Left renal pelvis (tissue), 4 donors: ENCODE data around the gene RHO. TPM values are rescaled to one million over a fixed set of nuclear protein-coding genes. Genes with fewer than 3 reads are reported as not detected.

Experiments
- DNase-seq, 4 donors: peaks; one replicate each; pipeline ENCODE4 v3.0.0-alpha.2; 2013; ENCODE audit warnings: low read depth in 4 of 4, low spot score in 3 of 4
- polyA plus RNA-seq, 4 donors: library from polyadenylated mRNA; unstranded; fragments of 120-200 nt; gene quantifications; one replicate each; pipeline ENCODE4 v1.2.1, GENCODE V29; 2013; ENCODE audit not compliant: insufficient read length in 4 of 4

RHO gene
- polyA plus RNA-seq, 4 donors: 0.09 to 0.14 TPM; not detected in 2

- no peak for DNase-seq
Observed at GRCh38 chr3:129557548-129557894, 29.1 kb downstream of the RHO start.

DNA sequence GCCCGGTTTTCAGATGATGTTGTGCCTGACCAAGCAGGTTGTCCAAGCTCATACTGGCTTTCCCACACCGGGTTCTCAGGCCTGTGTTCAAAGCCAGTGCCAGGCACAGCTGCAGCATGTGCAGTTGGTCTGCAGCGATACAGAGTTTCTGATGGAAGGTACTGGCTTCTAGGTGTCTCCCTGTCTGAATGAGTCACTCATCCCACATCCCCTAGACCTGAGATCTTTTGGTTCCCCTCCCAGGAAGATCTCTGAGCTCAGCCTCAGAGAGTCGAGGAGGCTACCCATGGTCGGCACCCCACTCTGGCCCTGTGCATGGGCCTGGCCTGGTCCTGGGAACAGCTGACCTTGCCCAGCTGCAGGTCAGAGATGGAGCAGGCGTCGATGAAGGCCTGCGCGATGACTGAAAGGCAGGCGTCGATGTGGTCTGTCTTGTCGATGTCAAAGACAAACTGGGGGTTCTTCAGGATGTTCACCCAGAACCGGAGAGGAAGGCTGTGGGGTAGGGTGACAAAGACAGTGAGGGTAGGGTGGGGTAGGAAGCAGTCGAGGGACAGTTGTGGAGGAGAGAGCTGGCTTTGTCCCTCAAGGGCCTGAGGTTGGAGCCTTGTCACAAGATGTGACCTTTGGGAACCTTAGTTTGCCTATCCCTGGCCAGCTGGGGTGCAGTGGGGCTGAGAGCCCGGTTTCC, 29.8 kb downstream of the RHO start:
- DNase-seq: no peak

- DNase-seq: no peak
Observed at GRCh38 chr3:129558772-129559564, 30.5 kb downstream of the RHO start.

DNA sequence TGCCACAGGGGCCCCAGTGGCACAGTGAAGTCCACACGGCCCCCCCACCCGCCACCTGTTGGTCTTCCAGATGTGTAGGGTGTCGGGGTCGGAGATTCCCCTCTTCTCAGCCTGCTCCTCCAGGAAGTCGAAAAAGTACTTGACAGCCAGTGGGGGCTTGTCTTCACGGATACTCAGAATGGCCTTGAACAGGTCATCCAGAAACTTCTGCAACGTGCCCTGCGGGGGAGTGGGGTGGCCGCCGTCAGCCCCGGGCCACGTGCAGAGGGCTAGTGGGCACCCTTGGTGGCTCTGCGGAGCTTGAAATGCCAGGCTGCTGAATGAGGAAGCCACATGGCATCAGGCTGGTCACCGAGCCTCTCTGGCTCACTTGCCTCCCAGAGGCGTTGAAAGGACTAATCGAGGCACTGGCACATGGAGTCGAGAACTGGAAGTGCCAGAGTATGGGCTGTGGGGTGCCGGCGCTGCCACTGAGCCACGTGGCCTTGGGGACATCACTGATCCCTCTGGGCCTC, 31.2 kb downstream of the RHO start:
- no peak for DNase-seq

GRCh38 chr3:129560269-129560787, 31.9 kb downstream of the RHO start:
- DNase-seq: no peak

- peak; percentile 30 to 38 (median 37) for DNase-seq
Observed at GRCh38 chr3:129560911-129561594, 32.6 kb downstream of the RHO start.

- DNase-seq: no peak
Observed at GRCh38 chr3:129561619-129562248, 33.3 kb downstream of the RHO start.

DNA sequence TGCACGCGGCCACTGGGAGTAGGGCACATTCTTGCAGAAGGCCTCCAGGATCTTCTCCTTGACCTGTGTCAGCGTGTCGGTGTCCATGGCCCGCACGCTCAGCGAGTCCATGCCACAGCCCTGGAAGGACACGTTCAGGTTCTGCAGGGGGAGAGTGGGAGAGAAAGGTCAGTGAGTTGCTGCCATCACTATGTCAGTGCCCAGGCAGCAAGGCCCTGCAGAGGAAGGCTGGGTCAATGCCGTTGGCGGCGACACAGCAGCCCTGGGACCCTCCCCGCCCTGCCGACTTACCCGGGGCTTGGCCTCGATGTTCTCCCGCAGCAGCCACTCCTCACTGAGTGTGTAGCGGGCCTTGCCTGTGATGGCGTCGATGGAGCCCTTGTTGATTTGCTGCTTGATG, 34.4 kb downstream of the RHO start:
- DNase-seq: no peak

GRCh38 chr3:129563332-129563731, 34.9 kb downstream of the RHO start:
- no peak for DNase-seq

GRCh38 chr3:129563850-129564535, 35.6 kb downstream of the RHO start:
- no peak for DNase-seq

GRCh38 chr3:129564981-129565644, 36.7 kb downstream of the RHO start:
- DNase-seq: no peak

- no peak for DNase-seq
Observed at GRCh38 chr3:129565902-129566301, 37.5 kb downstream of the RHO start.

- DNase-seq: no peak
Observed at GRCh38 chr3:129567176-129567705, 38.8 kb downstream of the RHO start.

DNA sequence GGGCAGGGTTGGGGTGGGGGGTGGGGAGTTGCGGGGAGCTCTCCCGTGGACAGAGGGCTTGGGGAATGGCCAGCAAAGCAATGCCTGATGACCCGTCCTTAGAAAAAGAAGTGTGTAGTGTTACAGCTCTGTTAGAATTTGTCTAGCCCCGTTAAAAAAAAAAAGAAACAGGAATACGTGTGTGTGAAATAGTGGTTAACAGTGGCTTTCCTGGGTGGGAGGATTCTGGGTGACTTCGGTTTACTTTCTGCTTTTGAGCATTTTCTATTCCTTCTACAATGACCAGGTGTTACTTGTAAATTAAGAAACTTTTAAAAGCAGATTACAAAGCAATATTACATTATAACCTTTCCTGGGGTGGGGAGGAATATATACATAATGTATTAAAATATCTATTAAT, 39.5 kb downstream of the RHO start:
- no peak for DNase-seq

DNA sequence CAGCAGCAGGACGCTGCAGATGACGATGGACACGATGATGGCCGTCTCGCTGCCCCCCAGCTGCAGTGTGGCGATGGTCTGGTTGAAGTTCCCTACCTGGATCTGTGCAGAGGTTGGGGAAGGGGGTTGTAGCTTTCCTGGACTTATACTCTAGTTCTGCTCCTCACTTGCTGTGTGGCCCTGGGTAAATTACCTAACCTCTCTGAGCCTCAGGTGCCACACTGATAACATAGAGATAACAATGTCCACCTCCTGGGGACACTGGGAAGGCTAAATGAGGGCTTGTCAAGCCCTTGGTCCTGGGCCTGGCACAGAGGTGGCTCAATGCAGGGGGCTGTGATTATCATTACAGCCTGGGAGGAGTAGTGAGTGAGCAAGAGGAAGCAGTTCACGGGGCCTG, 41.4 kb downstream of the RHO start:
- no peak for DNase-seq

GRCh38 chr3:129571605-129572547, 43.4 kb downstream of the RHO start:
- no peak for DNase-seq

GRCh38 chr3:129572603-129573002, 44.2 kb downstream of the RHO start:
- DNase-seq: no peak

DNA sequence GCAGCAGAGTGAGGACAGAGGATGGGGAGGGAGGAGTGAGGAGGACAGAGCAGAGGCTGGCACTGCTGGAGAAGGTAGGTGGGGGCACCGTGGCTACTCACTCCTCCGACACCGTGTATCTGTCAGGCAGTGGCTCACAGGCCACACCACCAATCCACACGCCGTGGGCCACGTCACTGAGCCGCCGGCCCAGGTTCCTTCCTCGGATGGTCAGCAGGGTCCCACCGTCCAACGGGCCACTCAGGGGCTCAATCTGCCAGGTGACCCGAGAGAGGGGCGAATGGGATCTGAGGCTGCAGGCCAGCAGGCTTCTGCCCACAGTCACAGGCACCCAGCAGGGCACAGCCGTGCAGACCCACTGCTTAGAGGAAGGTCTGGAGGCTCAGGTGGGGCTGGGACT, 45.1 kb downstream of the RHO start:
- DNase-seq: no peak
